GM12873 (cell line): Measurements from ENCODE around the gene KRT76.

Experiments
- TF ChIP-seq, protein P1 (sequence below): IDR thresholded peaks from 2 replicates; pipeline ENCODE4 v1.5.1; 2012; ENCODE audit warnings: low read depth, mild to moderate bottlenecking, moderate library complexity, low read length, control low read depth; ENCODE audit not compliant: insufficient read depth; ENCODE audit errors: missing control alignments

KRT76 gene

DNA sequence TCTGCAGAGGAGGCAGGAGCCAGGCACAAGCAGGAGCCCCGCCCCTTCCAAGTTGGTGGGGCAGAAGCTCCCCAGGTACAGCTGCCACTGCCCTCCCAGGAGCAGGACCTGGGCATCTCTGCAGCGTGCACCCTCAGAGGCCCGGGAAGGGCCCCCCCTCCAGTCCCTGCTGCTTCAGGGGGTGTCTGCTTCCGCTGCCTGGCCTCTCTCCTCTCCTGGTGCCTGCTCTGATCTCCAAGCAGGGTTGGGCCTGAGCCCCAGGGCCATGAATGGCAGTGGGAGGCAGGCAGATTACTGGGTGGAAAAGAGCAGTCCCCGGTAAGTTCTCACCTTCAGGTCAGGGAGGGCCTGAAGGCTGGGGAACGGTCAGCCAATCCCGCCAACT lies 35.0 kb downstream of the KRT76 start:
- TF ChIP-seq, protein P1, sequence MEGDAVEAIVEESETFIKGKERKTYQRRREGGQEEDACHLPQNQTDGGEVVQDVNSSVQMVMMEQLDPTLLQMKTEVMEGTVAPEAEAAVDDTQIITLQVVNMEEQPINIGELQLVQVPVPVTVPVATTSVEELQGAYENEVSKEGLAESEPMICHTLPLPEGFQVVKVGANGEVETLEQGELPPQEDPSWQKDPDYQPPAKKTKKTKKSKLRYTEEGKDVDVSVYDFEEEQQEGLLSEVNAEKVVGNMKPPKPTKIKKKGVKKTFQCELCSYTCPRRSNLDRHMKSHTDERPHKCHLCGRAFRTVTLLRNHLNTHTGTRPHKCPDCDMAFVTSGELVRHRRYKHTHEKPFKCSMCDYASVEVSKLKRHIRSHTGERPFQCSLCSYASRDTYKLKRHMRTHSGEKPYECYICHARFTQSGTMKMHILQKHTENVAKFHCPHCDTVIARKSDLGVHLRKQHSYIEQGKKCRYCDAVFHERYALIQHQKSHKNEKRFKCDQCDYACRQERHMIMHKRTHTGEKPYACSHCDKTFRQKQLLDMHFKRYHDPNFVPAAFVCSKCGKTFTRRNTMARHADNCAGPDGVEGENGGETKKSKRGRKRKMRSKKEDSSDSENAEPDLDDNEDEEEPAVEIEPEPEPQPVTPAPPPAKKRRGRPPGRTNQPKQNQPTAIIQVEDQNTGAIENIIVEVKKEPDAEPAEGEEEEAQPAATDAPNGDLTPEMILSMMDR, result no peak

DNA sequence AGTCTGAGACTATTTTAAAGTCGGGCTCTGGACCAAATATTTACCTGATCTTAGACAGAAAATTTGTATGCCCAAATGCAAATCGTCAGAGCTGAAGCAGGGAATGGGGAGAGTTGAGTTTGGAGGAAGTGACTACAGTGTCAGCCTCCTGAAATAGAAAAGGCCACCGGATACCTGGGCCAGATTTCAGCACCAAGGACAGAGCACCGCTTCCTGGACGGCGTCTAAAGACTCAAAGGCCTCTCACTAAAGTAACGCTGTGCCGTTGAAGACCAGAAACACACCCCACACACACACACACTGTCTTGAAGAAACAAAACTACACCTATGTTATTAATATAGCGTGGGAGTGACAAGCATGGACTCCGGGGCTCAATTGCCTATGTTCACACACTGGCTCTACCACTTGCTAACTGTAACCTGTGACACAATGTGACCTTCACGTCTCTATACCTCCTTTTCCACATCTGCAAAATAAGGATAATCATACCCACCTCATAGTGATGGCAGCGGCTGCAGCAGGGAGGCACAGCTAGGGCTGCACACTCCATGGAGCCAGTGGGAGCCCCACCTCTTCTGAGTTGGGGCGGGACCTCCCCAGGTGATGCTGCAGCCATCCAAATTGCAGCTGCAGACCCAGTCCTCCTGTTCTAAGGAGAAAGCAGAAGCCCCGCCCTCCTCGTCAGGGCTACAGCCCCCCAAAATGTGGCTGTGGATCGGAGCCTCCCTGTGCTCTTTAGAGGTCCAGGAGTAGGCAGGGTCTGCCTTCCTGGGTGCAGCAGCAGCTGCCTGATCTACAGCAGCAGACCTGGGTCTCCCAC lies 35.6 kb downstream of the KRT76 start:
- TF ChIP-seq, protein P1, result no peak

DNA sequence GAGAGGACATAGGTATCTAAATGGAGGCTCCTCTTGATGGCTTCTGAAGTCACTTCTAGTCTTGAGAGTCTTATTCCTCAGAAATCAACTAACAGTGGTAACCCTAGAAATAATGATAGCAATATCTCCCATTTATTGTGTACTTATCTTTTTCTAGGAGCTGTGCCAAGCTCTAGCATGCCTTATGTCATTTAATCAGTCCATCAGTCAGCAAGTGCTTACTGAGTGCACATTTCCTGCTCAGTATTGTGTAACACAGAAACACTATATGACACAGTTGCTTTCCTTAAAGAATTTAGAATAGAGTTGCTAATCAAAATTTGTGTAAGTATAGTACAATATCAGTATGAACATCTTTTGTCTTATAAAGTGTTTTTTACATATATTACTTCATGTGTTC lies 36.6 kb downstream of the KRT76 start:
- TF ChIP-seq, protein P1, result no peak

DNA sequence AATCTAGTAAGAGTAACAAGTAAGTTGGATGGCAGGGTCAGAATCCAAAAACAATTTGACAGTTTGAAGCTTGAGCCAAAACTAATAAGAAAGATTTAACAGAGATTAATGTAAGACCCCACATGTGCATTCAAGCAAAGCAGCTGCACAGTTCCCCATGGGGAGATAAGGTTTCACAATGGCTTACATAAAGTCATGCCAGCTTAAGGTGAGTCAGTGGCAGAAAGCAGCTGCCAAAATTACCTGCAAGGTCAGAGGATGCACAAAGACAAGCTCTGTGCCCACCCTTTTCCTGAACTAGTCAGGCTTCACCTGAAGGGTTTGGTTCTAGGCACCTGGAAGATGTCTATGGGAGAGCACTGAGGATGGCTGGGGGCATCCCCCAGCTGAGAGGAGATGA lies 37.2 kb downstream of the KRT76 start:
- TF ChIP-seq, protein P1, result no peak

DNA sequence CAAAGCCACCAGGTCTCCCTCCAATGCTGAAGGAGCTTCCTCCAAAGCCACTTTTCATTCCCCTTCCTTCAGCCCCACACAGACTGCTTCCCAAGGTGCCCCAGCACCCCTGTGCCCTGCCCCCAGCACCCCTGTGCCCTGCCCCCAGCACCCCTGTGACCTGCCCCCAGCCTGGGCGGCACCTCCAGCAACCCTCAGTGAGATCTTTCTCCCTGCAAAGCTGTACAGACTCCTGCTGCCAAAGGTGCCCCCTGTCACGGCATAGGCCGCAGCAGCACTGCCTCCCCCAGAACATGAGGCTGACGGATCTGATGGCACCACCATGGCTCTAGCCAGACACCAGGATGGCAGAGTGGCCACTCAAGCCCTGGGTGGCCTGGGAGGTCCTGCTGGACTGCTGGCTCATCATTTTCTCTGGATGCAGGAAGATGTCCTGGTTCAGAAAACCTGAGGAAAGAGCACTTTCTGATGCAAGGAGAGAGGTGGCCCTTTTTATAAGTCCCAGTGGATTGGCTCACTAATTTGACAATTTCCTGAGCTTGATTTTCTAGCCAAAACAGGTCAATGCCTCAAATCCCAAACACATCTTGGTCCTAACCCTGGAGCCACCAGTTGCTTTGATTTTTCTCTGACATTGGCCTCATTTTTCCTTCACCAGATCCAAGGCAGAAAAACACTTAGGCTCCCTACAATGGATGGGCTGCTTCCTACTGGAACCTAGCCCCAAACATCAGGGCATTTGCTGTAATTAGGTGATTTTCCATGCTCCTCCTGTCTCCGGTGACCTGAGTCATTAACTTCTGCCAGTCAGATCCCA lies 41.1 kb downstream of the KRT76 start:
- TF ChIP-seq, protein P1, result no peak

DNA sequence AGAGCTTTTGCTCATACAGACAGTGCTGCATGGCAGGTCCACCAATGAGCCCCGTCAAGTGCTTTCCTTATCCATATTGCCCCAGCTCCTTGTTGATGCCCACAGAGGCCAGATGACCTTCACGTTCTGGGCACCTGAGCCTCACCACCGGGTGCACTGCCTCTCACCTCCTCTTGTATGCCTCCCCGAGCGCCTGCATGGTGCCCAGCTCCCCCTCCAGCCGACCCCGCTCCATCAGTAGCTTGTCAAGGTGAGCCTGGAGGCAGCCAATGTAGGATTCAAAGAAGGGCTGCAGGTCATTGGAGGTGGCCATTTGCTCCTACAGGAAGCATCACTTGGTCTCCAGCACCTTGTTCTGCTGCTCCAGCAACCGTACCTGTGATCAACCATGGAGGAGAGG lies 42.0 kb downstream of the KRT76 start:
- TF ChIP-seq, protein P1, result no peak

DNA sequence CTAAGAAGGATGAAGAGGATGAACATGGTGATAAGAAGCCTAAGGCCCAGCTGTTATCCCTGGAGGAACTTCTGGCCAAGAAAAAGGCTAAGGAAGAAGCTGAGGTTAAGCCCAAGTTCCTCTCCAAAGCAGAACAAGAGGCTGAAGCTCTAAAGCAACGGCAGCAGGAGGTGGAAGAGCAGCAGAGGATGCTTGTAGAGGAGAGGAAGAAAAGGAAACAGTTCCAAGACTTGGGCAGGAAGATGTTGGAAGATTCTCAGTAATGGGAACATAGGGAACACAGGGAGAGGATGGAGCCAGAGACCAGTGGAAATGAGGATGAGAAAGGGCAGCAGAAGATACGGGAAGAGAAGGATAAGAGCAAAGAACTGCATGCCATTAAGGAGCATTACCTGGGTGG lies 46.4 kb downstream of the KRT76 start:
- TF ChIP-seq, protein P1, result no peak
